Stimulated activated CD8-positive, alpha-beta memory T cell treated with anti-CD3 and anti-CD28 coated beads, Interleukin-4, amount 100 ng/mL, for 24 hours (primary cell): ENCODE data around the gene IL6R.

Experiments
- DNase-seq: peaks from one replicate; pipeline ENCODE4 v3.0.0-alpha.2; 2020; ENCODE audit warnings: low read depth

IL6R gene

GRCh38 chr1:154427173-154428139 lies 22.3 kb downstream of the IL6R start:
- DNase-seq: no peak

GRCh38 chr1:154429118-154429517 lies 24.0 kb downstream of the IL6R start:
- no peak for DNase-seq

GRCh38 chr1:154429841-154430611 lies 24.9 kb downstream of the IL6R start:
- no peak for DNase-seq

GRCh38 chr1:154430903-154431302 lies 25.8 kb downstream of the IL6R start:
- DNase-seq: no peak

- peak; percentile 37 for DNase-seq
Measured at GRCh38 chr1:154431586-154432373, 26.6 kb downstream of the IL6R start.

GRCh38 chr1:154433161-154433764 lies 28.1 kb downstream of the IL6R start:
- no peak for DNase-seq

GRCh38 chr1:154434346-154435085 lies 29.4 kb downstream of the IL6R start:
- no peak for DNase-seq

GRCh38 chr1:154435599-154436200 lies 30.6 kb downstream of the IL6R start:
- DNase-seq: no peak

- no peak for DNase-seq
Measured at GRCh38 chr1:154436433-154436832, 31.3 kb downstream of the IL6R start.

- DNase-seq: no peak
Measured at GRCh38 chr1:154440036-154440804, 35.1 kb downstream of the IL6R start.

GRCh38 chr1:154441241-154441888 lies 36.2 kb downstream of the IL6R start:
- DNase-seq: no peak

GRCh38 chr1:154442006-154442740 lies 37.0 kb downstream of the IL6R start:
- no peak for DNase-seq

- no peak for DNase-seq
Measured at GRCh38 chr1:154443274-154444013, 38.3 kb downstream of the IL6R start.

- peak; percentile 33 for DNase-seq
Measured at GRCh38 chr1:154445040-154445472, 39.9 kb downstream of the IL6R start.

- DNase-seq: no peak
Measured at GRCh38 chr1:154446292-154446691, 41.1 kb downstream of the IL6R start.

GRCh38 chr1:154446789-154447188 lies 41.6 kb downstream of the IL6R start:
- no peak for DNase-seq

- no peak for DNase-seq
Measured at GRCh38 chr1:154448331-154448811, 43.2 kb downstream of the IL6R start.

GRCh38 chr1:154453161-154453560 lies 48.0 kb downstream of the IL6R start:
- DNase-seq: no peak
